Peyer's patch (tissue), 4 donors: ENCODE measurements around the gene MMEL1. TPM values are rescaled to one million over a fixed set of nuclear protein-coding genes. Genes with fewer than 3 reads are reported as not detected.
A peak's percentile ranks its signal among the peaks of the same experiment; 100 is the strongest.

Experiments
- DNase-seq, 3 donors: peaks; one replicate each; pipeline ENCODE4 v3.0.0-alpha.2; 2017 to 2019
- H3K27ac ChIP-seq, 4 donors: fragments of 200-600 bp; sonication (generic); one replicate each; pipeline ENCODE4 v1.5.1; 2016 to 2019
- H3K27me3 ChIP-seq, 2 donors: fragments of 200-600 bp; sonication (generic); one replicate each; pipeline ENCODE4 v1.5.1; 2019
- H3K36me3 ChIP-seq, 3 donors: fragments of 200-600 bp; sonication (generic); one replicate each; pipeline ENCODE4 v1.5.1; 2016 to 2019
- H3K4me1 ChIP-seq, 4 donors: fragments of 200-600 bp; sonication (generic); one replicate each; pipeline ENCODE4 v1.5.1; 2016 to 2019
- H3K4me3 ChIP-seq, 4 donors: fragments of 200-600 bp; sonication (generic); 1 replicate in 3 of 4; 2 replicates in 1 of 4; pipeline ENCODE4 v1.5.1; 2016 to 2019; ENCODE audit warnings: mild to moderate bottlenecking in 1 of 4
- H3K9me3 ChIP-seq, 4 donors: fragments of 200-600 bp; sonication (generic); one replicate each; pipeline ENCODE4 v1.5.1; 2016 to 2019; ENCODE audit warnings: mild to moderate bottlenecking in 1 of 4
- POLR2A ChIP-seq, 2 donors: fragments of 450-650 bp; IDR thresholded peaks; one replicate each; pipeline ENCODE4 v1.5.1; 2017; ENCODE audit warnings: antibody characterized with exemption in 2 of 2, mild to moderate bottlenecking in 2 of 2, moderate library complexity in 2 of 2
- total RNA-seq, 4 donors: library from RNA; depleted of rRNA; stranded (reverse); fragments of >200 nt; gene quantifications; one replicate each; pipeline ENCODE4 v1.1.0, GENCODE V29; 2016
- TF ChIP-seq, protein P1 (sequence below), 6 experiments: fragments of 450-650 bp in 4 of 6; fragments of 200-600 bp in 2 of 6; sonication (generic) in 1 of 6; IDR thresholded peaks; one replicate each; pipeline ENCODE4 v1.5.1; 2017 to 2019; ENCODE audit warnings: antibody characterized with exemption in 6 of 6, mild to moderate bottlenecking in 3 of 6, moderate library complexity in 1 of 6

MMEL1 gene
- total RNA-seq, 4 donors from 2014 or later = 7.4 to 51.7 (median 27.4) TPM

DNA sequence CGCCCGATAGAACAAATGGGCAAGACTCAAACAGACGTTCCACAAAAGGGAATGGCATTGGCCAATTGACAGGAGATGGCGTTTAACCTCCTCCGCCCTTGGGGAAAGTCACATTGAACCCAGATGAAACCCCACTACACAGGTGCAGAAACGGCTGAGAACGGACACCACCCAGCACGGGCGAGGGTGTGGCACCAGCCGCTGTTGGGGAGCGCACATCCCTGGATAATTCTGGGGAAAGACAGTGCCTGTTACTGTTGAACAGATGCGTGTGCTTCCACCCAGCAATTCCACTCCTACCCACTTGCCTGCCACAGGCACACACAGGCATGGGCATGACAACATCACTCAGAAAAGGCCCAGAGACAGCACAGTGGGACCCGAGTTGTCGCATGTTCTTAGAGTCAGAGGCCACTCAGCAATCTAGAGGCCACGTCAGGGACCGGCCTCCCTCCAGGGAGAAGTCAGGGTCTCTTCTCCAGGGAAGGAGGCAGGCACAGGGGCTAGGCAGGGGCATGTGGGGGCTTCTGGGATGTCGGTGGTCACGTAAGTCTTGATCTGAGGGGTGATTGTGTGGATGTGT, 31.0 kb downstream of the MMEL1 start:
- DNase-seq = no peak
- H3K27me3 ChIP-seq = no peaks in the 10 kb centered on the region
- TF ChIP-seq, protein P1, sequence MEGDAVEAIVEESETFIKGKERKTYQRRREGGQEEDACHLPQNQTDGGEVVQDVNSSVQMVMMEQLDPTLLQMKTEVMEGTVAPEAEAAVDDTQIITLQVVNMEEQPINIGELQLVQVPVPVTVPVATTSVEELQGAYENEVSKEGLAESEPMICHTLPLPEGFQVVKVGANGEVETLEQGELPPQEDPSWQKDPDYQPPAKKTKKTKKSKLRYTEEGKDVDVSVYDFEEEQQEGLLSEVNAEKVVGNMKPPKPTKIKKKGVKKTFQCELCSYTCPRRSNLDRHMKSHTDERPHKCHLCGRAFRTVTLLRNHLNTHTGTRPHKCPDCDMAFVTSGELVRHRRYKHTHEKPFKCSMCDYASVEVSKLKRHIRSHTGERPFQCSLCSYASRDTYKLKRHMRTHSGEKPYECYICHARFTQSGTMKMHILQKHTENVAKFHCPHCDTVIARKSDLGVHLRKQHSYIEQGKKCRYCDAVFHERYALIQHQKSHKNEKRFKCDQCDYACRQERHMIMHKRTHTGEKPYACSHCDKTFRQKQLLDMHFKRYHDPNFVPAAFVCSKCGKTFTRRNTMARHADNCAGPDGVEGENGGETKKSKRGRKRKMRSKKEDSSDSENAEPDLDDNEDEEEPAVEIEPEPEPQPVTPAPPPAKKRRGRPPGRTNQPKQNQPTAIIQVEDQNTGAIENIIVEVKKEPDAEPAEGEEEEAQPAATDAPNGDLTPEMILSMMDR (IDR thresholded peaks at IDR 0.05) = no peak
- TF ChIP-seq POLR2A (IDR thresholded peaks at IDR 0.05) = no peak

DNA sequence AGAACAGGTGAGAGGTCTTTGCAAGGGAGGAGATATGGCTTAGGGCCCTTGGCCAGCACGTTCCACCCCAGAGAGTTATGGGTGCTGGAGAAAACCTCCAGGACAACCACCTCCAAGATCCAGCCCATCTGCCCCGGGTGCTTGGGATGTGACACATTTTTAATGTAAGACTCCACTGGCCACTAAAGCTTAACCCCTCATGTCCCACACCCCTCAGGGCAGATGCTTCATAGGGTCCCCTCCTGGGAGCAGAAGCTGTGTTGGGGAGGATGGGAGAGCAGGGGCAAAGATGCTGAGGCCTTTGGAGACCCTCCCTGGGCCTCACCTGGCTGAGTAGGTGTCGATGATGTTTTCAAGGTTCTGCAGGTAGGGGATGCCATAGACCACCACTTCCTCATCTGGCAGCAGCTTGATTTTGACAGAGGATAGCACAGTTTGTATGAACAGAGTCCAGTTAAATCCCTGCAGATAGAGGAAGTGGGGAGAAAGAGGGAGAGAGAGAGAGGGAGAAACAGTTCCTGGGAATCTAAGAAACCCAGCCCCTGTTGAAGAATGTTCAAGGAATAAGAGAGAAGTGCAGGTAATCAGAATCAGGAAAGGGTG, 34.4 kb downstream of the MMEL1 start:
- H3K36me3 ChIP-seq = no peaks in the 10 kb centered on the region
- H3K4me1 ChIP-seq = peaks cover 0 to 8% (median 0%) of the 10 kb centered on the region in 4 donors
- no peaks in the 10 kb centered on the region for H3K9me3 ChIP-seq
- DNase-seq = no peak
- H3K27ac ChIP-seq = no peak overlapping the region
- H3K27me3 ChIP-seq = no peaks in the 10 kb centered on the region
- no peak overlapping the region for H3K4me3 ChIP-seq
- TF ChIP-seq, protein P1 (IDR thresholded peaks at IDR 0.05) = no peak
- no peak for TF ChIP-seq POLR2A (IDR thresholded peaks at IDR 0.05)

More for the DNA sequence above, 31.0 kb downstream of the MMEL1 start:
- H3K36me3 ChIP-seq = no peaks in the 10 kb centered on the region
- no peak overlapping the region for H3K4me3 ChIP-seq
- no peaks in the 10 kb centered on the region for H3K9me3 ChIP-seq
- H3K4me1 ChIP-seq = no peaks in the 10 kb centered on the region
- H3K27ac ChIP-seq = no peak overlapping the region

DNA sequence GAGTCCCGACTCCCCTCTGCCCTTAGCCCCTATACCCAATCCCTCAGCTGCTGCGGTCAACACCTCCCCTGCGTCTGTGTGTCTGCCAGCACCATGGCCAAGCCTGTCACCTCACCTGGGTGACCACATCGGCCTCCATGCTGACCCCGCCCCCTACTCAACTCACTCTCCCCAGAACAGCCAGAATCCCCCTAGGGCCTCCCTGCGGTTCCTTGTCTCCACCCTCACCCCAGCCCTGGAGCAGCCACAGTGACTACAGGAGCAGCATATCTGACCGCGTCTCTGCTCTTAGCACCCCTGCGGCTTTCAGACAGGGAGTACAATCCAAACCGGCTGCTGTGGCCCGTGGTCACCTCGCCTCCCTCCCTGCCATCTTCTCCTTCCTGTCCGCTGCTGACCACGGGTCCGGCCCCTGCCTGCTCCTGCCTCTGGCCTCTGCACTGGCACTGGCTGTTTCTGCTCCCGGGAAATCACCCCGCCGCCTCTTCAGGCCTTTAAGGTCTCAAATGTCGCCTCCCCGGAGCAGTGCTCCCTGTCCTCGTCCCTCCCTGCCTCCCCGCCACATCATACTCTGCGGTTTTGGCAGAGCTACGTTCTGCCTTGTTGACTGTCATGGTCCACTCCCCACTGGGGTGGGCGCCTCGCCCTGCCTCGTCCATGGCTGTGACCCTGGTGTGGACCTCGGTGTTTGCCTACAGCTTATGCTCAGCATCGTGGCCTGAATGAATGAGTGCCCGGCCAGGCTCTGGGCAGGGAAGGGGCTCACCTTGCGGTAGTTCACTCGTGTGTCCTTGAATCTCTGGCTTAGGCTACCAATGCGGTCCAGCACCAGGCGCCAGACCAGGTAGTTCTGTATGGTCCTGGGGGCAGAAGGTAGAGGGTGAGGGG, 35.1 kb downstream of the MMEL1 start:
- H3K4me3 ChIP-seq = no peak overlapping the region
- peaks cover 0 to 15% (median 0%) of the 10 kb centered on the region in 4 donors for H3K4me1 ChIP-seq
- no peaks in the 10 kb centered on the region for H3K27me3 ChIP-seq
- DNase-seq = no peak
- TF ChIP-seq, protein P1 (IDR thresholded peaks at IDR 0.05) = no peak
- no peak for TF ChIP-seq POLR2A (IDR thresholded peaks at IDR 0.05)
- H3K9me3 ChIP-seq = no peaks in the 10 kb centered on the region
- H3K36me3 ChIP-seq = no peaks in the 10 kb centered on the region
- no peak overlapping the region for H3K27ac ChIP-seq

DNA sequence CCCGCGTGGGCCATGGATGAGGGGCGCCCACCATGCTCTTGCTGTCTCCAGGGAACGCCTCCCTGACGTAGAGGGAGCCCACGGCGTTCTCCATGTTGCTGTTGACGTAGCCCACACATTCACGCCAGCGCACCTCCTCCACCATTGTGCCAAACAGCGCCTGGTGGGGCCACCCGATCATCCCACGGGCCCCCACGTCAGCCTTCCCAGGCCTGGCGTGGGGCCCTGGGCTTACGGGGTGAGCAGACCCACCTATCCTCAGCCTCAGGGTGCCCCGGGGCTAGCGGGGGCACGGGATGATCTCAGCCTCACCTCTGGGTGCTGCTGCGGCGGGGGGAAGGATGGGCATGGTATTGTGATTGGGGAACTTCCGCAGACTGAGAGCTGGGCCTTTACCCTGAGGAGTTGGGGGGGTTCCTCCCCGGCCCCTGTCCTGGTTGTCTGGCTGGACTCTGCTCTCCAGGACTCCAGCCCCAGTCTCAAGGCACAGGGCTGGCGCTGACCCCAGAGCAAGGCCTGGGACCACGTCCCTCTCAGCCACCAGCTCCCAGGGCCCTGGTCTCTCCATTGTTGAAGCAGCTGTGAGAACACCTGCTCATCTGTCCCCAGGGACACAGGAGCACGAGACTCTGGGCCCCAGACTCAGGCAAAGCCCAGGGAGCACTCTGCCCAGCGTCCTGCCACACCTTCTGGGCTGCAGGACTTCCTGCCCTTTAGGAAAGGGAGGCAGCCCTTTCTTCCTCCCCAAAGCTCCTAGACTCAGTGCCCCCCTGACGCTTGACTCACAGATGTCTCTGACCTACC, 36.1 kb downstream of the MMEL1 start:
- DNase-seq = peak in 1 of 3 donors; percentile 40

More for the DNA sequence above, 36.1 kb downstream of the MMEL1 start:
- TF ChIP-seq POLR2A (IDR thresholded peaks at IDR 0.05) = no peak
- TF ChIP-seq, protein P1 (IDR thresholded peaks at IDR 0.05) = no peak
- H3K27me3 ChIP-seq = no peaks in the 10 kb centered on the region
- peaks cover 0 to 19% (median 0%) of the 10 kb centered on the region in 4 donors for H3K4me1 ChIP-seq
- no peak overlapping the region for H3K27ac ChIP-seq
- H3K4me3 ChIP-seq = no peak overlapping the region
- H3K9me3 ChIP-seq = no peaks in the 10 kb centered on the region
- H3K36me3 ChIP-seq = no peaks in the 10 kb centered on the region
